Measurements from ENCODE around the gene POFUT1.
"Not testable (repeated sequence)": the region's sequence is repeated elsewhere in the genome, so short reads cannot be mapped to it uniquely, and the experiment has no call there.

The POFUT1 gene

GRCh38 chr20:32236819-32237218, 29.1 kb downstream of the POFUT1 start:
- no peak for DNase-seq

- DNase-seq, result no peak
Measured at GRCh38 chr20:32237419-32237818, 29.7 kb downstream of the POFUT1 start.

- DNase-seq, result no peak
Measured at GRCh38 chr20:32238483-32239425, 31.1 kb downstream of the POFUT1 start.

- DNase-seq, result no peak
Measured at GRCh38 chr20:32240205-32240604, 32.5 kb downstream of the POFUT1 start.

GRCh38 chr20:32241807-32242206, 34.1 kb downstream of the POFUT1 start:
- no peak for DNase-seq

GRCh38 chr20:32244150-32244823, 36.6 kb downstream of the POFUT1 start:
- no peak for DNase-seq

- DNase-seq, result no peak
Measured at GRCh38 chr20:32244959-32245358, 37.3 kb downstream of the POFUT1 start.

- not testable (repeated sequence) for DNase-seq
Measured at GRCh38 chr20:32246208-32246607, 38.5 kb downstream of the POFUT1 start.

GRCh38 chr20:32248043-32248442, 40.4 kb downstream of the POFUT1 start:
- DNase-seq, result no peak

- peak; percentile 72 for DNase-seq
Measured at GRCh38 chr20:32249030-32249738, 41.5 kb downstream of the POFUT1 start.

- no peak for DNase-seq
Measured at GRCh38 chr20:32251470-32251869, 43.8 kb downstream of the POFUT1 start.

GRCh38 chr20:32252189-32252588, 44.5 kb downstream of the POFUT1 start:
- DNase-seq, result peak; percentile 90

- DNase-seq, result not testable (repeated sequence)
Measured at GRCh38 chr20:32260973-32261372, 53.3 kb downstream of the POFUT1 start.

GRCh38 chr20:32261644-32262043, 54.0 kb downstream of the POFUT1 start:
- no peak for DNase-seq

GRCh38 chr20:32263398-32263954, 55.8 kb downstream of the POFUT1 start:
- DNase-seq, result no peak

GRCh38 chr20:32271620-32272019, 63.9 kb downstream of the POFUT1 start:
- no peak for DNase-seq

GRCh38 chr20:32274359-32274758, 66.7 kb downstream of the POFUT1 start:
- DNase-seq, result peak; percentile 5

- DNase-seq, result peak; percentile 9
Measured at GRCh38 chr20:32275163-32275562, 67.5 kb downstream of the POFUT1 start.

GRCh38 chr20:32277361-32278198, 69.9 kb downstream of the POFUT1 start, which contains the start of gene KIF3B:
Gene KIF3B (plus strand): TSS chr20:32277651. CDS start chr20:32309778, 32,127 bp downstream.
- peak; percentile 96 for DNase-seq

- DNase-seq, result peak; percentile 66
Measured at GRCh38 chr20:32278199-32278643, 70.5 kb downstream of the POFUT1 start.

- DNase-seq, result peak; percentile 58
Measured at GRCh38 chr20:32281711-32282110, 74.0 kb downstream of the POFUT1 start.

GRCh38 chr20:32282461-32282860, 74.8 kb downstream of the POFUT1 start:
- peak; percentile 48 for DNase-seq

Data from activated effector memory CD4-positive, alpha-beta T cell treated with anti-CD3 and anti-CD28 coated beads, Interleukin-2, amount 50 U/mL, for 16 hours (primary cell).